Liver (tissue), 3 donors: ENCODE data around the gene MLEC.
A peak's percentile ranks its signal among the peaks of the same experiment; 100 is the strongest.

Experiments used
- CTCF ChIP-seq: fragments of 150-350 bp; IDR thresholded peaks from 2 replicates; pipeline ENCODE4 v1.5.1; 2017; ENCODE audit warnings: improper control_type of control experiment, low read depth, low read length; ENCODE audit not compliant: missing input control
- EGR1 ChIP-seq, 2 donors: IDR thresholded peaks; 2 replicates each; pipeline ENCODE4 v1.6.1; 2016 to 2018; ENCODE audit warnings: antibody characterized with exemption in 2 of 2, low read depth in 2 of 2
- GABPA ChIP-seq, 2 donors: IDR thresholded peaks in 1 of 2; conservative IDR thresholded peaks in 1 of 2; 2 replicates each; pipeline ENCODE4 v1.6.1; 2016; ENCODE audit warnings: antibody characterized with exemption in 2 of 2, mild to moderate bottlenecking in 1 of 2, moderate library complexity in 1 of 2
- HNF4G ChIP-seq: IDR thresholded peaks from 2 replicates; pipeline ENCODE4 v1.6.1; 2016; ENCODE audit warnings: antibody characterized with exemption
- JUND ChIP-seq, 2 donors: IDR thresholded peaks; 2 replicates each; pipeline ENCODE4 v1.6.1; 2016; ENCODE audit warnings: antibody characterized with exemption in 2 of 2
- MAX ChIP-seq: IDR thresholded peaks from 2 replicates; pipeline ENCODE4 v1.6.1; 2016; ENCODE audit warnings: antibody characterized with exemption
- NR2F2 ChIP-seq: IDR thresholded peaks from 2 replicates; pipeline ENCODE4 v1.6.1; 2016; ENCODE audit warnings: antibody characterized with exemption
- RAD21 ChIP-seq, 2 donors: IDR thresholded peaks; 2 replicates each; pipeline ENCODE4 v1.6.1; 2016; ENCODE audit warnings: antibody characterized with exemption in 2 of 2, mild to moderate bottlenecking in 2 of 2
- REST ChIP-seq: IDR thresholded peaks from 2 replicates; pipeline ENCODE4 v1.6.1; 2016; ENCODE audit warnings: antibody characterized with exemption, mild to moderate bottlenecking
- SP1 ChIP-seq: IDR thresholded peaks from 2 replicates; pipeline ENCODE4 v1.6.1; 2018; ENCODE audit warnings: antibody characterized with exemption, mild to moderate bottlenecking
- TAF1 ChIP-seq: conservative IDR thresholded peaks from 2 replicates; pipeline ENCODE4 v1.6.1; 2016; ENCODE audit warnings: antibody characterized with exemption, mild to moderate bottlenecking
- YY1 ChIP-seq: IDR thresholded peaks from 2 replicates; pipeline ENCODE4 v1.6.1; 2016; ENCODE audit warnings: antibody characterized with exemption, mild to moderate bottlenecking
- donor health status: healthy.
- donor health status: healthy.

- TF ChIP-seq CTCF (no peak), SP1 (no peak), JUND (IDR thresholded peaks at IDR 0.05) (peak in 1 of 2 donors; percentile 59), GABPA (IDR thresholded peaks at IDR 0.05 in 1 of 2, conservative IDR thresholded peaks at IDR 0.05 in 1 of 2) (peak in 1 of 2 donors; percentile 36), YY1 (peak; percentile 49), RAD21 (IDR thresholded peaks at IDR 0.05) (no peak), HNF4G (no peak), REST (no peak), MAX (no peak), NR2F2 (peak; percentile 26), TAF1 (no peak), EGR1 (IDR thresholded peaks at IDR 0.05; ENCODE audit: low read depth in 2 of 2) (no peak)
Measured at GRCh38 chr12:120692524-120693033, 5.6 kb downstream of the MLEC start.
